ENCODE measurements around the gene LRRC61. TPM values are rescaled to one million over a fixed set of nuclear protein-coding genes. Genes with fewer than 3 reads are reported as not detected.

LRRC61 gene
- polyA plus RNA-seq, 1 donor (not counting 4 experiments of a cell fraction or from before 2014, with no cell fraction given) = 1.0 TPM

- H3K9me1 ChIP-seq (ENCODE audit: control insufficient read depth, extremely low read depth, insufficient read depth, low read length) = no peaks in the 10 kb centered on the region
- no peaks in the 10 kb centered on the region for H3K36me3 ChIP-seq (ENCODE audit: control insufficient read depth in 2 of 2, extremely low read depth in 1 of 2, insufficient read depth in 2 of 2, low read length in 2 of 2)
- no peak overlapping the region for H3K9ac ChIP-seq (ENCODE audit: control insufficient read depth, extremely low read depth, insufficient read depth, low read length)
- peaks cover 5% of the 10 kb centered on the region for H3K79me2 ChIP-seq (ENCODE audit: control insufficient read depth, insufficient read depth, low read length)
- no peak overlapping the region for H3K27ac ChIP-seq (ENCODE audit: control insufficient read depth, insufficient read depth, low read length)
- FAIRE-seq (no peak), DNase-seq (ENCODE audit: low read depth, low spot score) (no peak)
- H3K4me1 ChIP-seq (ENCODE audit: control insufficient read depth, extremely low read depth, insufficient read depth, low read length) = peaks cover 22% of the 10 kb centered on the region
- peak overlapping the region; percentile 90 for H3K4me2 ChIP-seq (ENCODE audit: control insufficient read depth, extremely low read depth, insufficient read depth, low read depth, low read length)
- dilution Hi-C loops (cut with MboI; ENCODE audit: extremely low pct_ligation_motif_present, low sequenced_read_pairs) = no loop called here
- no peaks in the 10 kb centered on the region for H3K9me3 ChIP-seq (ENCODE audit: control insufficient read depth, low read depth, low read length)
- TF ChIP-seq EZH2 (IDR thresholded peaks at IDR 0.05; ENCODE audit: low read length) = no peak
- no peaks in the 10 kb centered on the region for H4K20me1 ChIP-seq (ENCODE audit: control insufficient read depth, extremely low read depth, insufficient read depth, low read length)
- H2AFZ ChIP-seq (ENCODE audit: control insufficient read depth, low read length) = no peak overlapping the region
- H3K4me3 ChIP-seq (ENCODE audit: control insufficient read depth in 2 of 3, extremely low read depth in 1 of 3, insufficient read depth in 2 of 3, low read depth in 1 of 3, low read length in 3 of 3) = peak overlapping the region in 1 of 3 experiments; percentile 30
- H3K27me3 ChIP-seq (ENCODE audit: control insufficient read depth, extremely low read depth, insufficient read depth, low read length) = no peaks in the 10 kb centered on the region
These were observed 57.3 kb downstream of the LRRC61 start for GRCh38 chr7:150380463-150380862.

GRCh38 chr7:150381096-150381495 is 57.9 kb downstream of the LRRC61 start:
- no peaks in the 10 kb centered on the region for H3K9me1 ChIP-seq (ENCODE audit: control insufficient read depth, extremely low read depth, insufficient read depth, low read length)
- peak overlapping the region; percentile 6 for H3K4me2 ChIP-seq (ENCODE audit: control insufficient read depth, extremely low read depth, insufficient read depth, low read depth, low read length)
- H3K36me3 ChIP-seq (ENCODE audit: control insufficient read depth in 2 of 2, extremely low read depth in 1 of 2, insufficient read depth in 2 of 2, low read length in 2 of 2) = no peaks in the 10 kb centered on the region
- peaks cover 5% of the 10 kb centered on the region for H3K79me2 ChIP-seq (ENCODE audit: control insufficient read depth, insufficient read depth, low read length)
- no peak for DNase-seq (ENCODE audit: low read depth, low spot score)
- H2AFZ ChIP-seq (ENCODE audit: control insufficient read depth, low read length) = no peak overlapping the region
- no peak overlapping the region for H3K27ac ChIP-seq (ENCODE audit: control insufficient read depth, insufficient read depth, low read length)
- dilution Hi-C loops (cut with MboI; ENCODE audit: extremely low pct_ligation_motif_present, low sequenced_read_pairs) = no loop called here
- no peak overlapping the region for H3K4me3 ChIP-seq (ENCODE audit: control insufficient read depth in 2 of 3, extremely low read depth in 1 of 3, insufficient read depth in 2 of 3, low read depth in 1 of 3, low read length in 3 of 3)
- no peak overlapping the region for H3K9ac ChIP-seq (ENCODE audit: control insufficient read depth, extremely low read depth, insufficient read depth, low read length)
- peaks cover 22% of the 10 kb centered on the region for H3K4me1 ChIP-seq (ENCODE audit: control insufficient read depth, extremely low read depth, insufficient read depth, low read length)
- TF ChIP-seq CTCF (optimal IDR thresholded peaks at IDR 0.05 in 1 of 3, IDR thresholded peaks at IDR 0.05 in 1 of 3, conservative IDR thresholded peaks at IDR 0.05 in 1 of 3; ENCODE audit: extremely low read depth in 1 of 3, insufficient read depth in 2 of 3, low read length in 3 of 3) = no peak
- no peak for TF ChIP-seq EZH2 (IDR thresholded peaks at IDR 0.05; ENCODE audit: low read length)
- H4K20me1 ChIP-seq (ENCODE audit: control insufficient read depth, extremely low read depth, insufficient read depth, low read length) = no peaks in the 10 kb centered on the region
- no peaks in the 10 kb centered on the region for H3K27me3 ChIP-seq (ENCODE audit: control insufficient read depth, extremely low read depth, insufficient read depth, low read length)
- FAIRE-seq = no peak
- no peaks in the 10 kb centered on the region for H3K9me3 ChIP-seq (ENCODE audit: control insufficient read depth, low read depth, low read length)

GRCh38 chr7:150381785-150382122 is 58.6 kb downstream of the LRRC61 start:
- H3K79me2 ChIP-seq (ENCODE audit: control insufficient read depth, insufficient read depth, low read length) = peaks cover 5% of the 10 kb centered on the region
- no peaks in the 10 kb centered on the region for H4K20me1 ChIP-seq (ENCODE audit: control insufficient read depth, extremely low read depth, insufficient read depth, low read length)
- no peaks in the 10 kb centered on the region for H3K9me3 ChIP-seq (ENCODE audit: control insufficient read depth, low read depth, low read length)
- H3K9ac ChIP-seq (ENCODE audit: control insufficient read depth, extremely low read depth, insufficient read depth, low read length) = no peak overlapping the region
- dilution Hi-C loops (cut with MboI; ENCODE audit: extremely low pct_ligation_motif_present, low sequenced_read_pairs) = no loop called here
- no peak overlapping the region for H3K27ac ChIP-seq (ENCODE audit: control insufficient read depth, insufficient read depth, low read length)
- no peaks in the 10 kb centered on the region for H3K9me1 ChIP-seq (ENCODE audit: control insufficient read depth, extremely low read depth, insufficient read depth, low read length)
- peaks cover 22% of the 10 kb centered on the region for H3K4me1 ChIP-seq (ENCODE audit: control insufficient read depth, extremely low read depth, insufficient read depth, low read length)
- DNase-seq (ENCODE audit: low read depth, low spot score) (no peak), FAIRE-seq (no peak)
- H3K4me2 ChIP-seq (ENCODE audit: control insufficient read depth, extremely low read depth, insufficient read depth, low read depth, low read length) = peak overlapping the region; percentile 22
- H3K4me3 ChIP-seq (ENCODE audit: control insufficient read depth in 2 of 3, extremely low read depth in 1 of 3, insufficient read depth in 2 of 3, low read depth in 1 of 3, low read length in 3 of 3) = no peak overlapping the region
- H3K27me3 ChIP-seq (ENCODE audit: control insufficient read depth, extremely low read depth, insufficient read depth, low read length) = no peaks in the 10 kb centered on the region
- H3K36me3 ChIP-seq (ENCODE audit: control insufficient read depth in 2 of 2, extremely low read depth in 1 of 2, insufficient read depth in 2 of 2, low read length in 2 of 2) = no peaks in the 10 kb centered on the region
- TF ChIP-seq CTCF (optimal IDR thresholded peaks at IDR 0.05 in 1 of 3, IDR thresholded peaks at IDR 0.05 in 1 of 3, conservative IDR thresholded peaks at IDR 0.05 in 1 of 3; ENCODE audit: extremely low read depth in 1 of 3, insufficient read depth in 2 of 3, low read length in 3 of 3) (no peak), EZH2 (IDR thresholded peaks at IDR 0.05; ENCODE audit: low read length) (no peak)
- H2AFZ ChIP-seq (ENCODE audit: control insufficient read depth, low read length) = no peak overlapping the region
